Measurements from ENCODE around the gene SDS. TPM values are rescaled to one million over a fixed set of nuclear protein-coding genes. Genes with fewer than 3 reads are reported as not detected.

SDS gene
- total and polyA plus RNA-seq, 2 experiments from 2014 or later = 0.57 TPM; not detected in 1

- no peaks in the 10 kb centered on the region for H3K9me2 ChIP-seq (ENCODE audit: insufficient read depth)
- H3K4me3 ChIP-seq = no peak overlapping the region
- Mint-ChIP-seq H3K36me3 (ENCODE audit: low read depth) (peaks cover 16% of the 10 kb centered on the region), H3K4me3 (no peak overlapping the region), H3K27me3 (ENCODE audit: insufficient read depth, low read depth, poor library complexity) (peaks cover 4% of the 10 kb centered on the region), H3K4me1 (no peaks in the 10 kb centered on the region), H3K27ac (no peak overlapping the region), H3K9me3 (no peaks in the 10 kb centered on the region)
- no peaks in the 10 kb centered on the region for H3K4me1 ChIP-seq (ENCODE audit: insufficient read depth)
- TF ChIP-seq REST (IDR thresholded peaks at IDR 0.05; ENCODE audit: unreplicated experiment) = no peak
- no peak for TF ChIP-seq POLR2AphosphoS5 (IDR thresholded peaks at IDR 0.05; ENCODE audit: low read depth)
- no peak for TF ChIP-seq JUNB (IDR thresholded peaks at IDR 0.05; ENCODE audit: unreplicated experiment)
- TF ChIP-seq CREB1 (CRISPR knock-in tag; IDR thresholded peaks at IDR 0.05; ENCODE audit: low read depth) = no peak
- no peak for TF ChIP-seq STAT1 (IDR thresholded peaks at IDR 0.05; ENCODE audit: unreplicated experiment)
- no peak for TF ChIP-seq ZNF331 (CRISPR knock-in tag; IDR thresholded peaks at IDR 0.05; ENCODE audit: low read depth)
- no peak for TF ChIP-seq NANOG (IDR thresholded peaks at IDR 0.05; ENCODE audit: borderline replicate concordance)
- no peak for TF ChIP-seq ZNF462 (CRISPR knock-in tag; IDR thresholded peaks at IDR 0.05)
- TF ChIP-seq EZH2 (IDR thresholded peaks at IDR 0.05; ENCODE audit: low read depth, unreplicated experiment) = no peak
- no peak for TF ChIP-seq ETS1 (IDR thresholded peaks at IDR 0.05)
- no peak for TF ChIP-seq CTCF (conservative IDR thresholded peaks at IDR 0.05; ENCODE audit: low read depth in 2 of 2)
- no peak for TF ChIP-seq ZNF114 (CRISPR knock-in tag; IDR thresholded peaks at IDR 0.05)
- TF ChIP-seq EZH2phosphoT487 (IDR thresholded peaks at IDR 0.05; ENCODE audit: unreplicated experiment) = no peak
- no peak for DNase-seq (ENCODE audit: low spot score)
- no peak overlapping the region for H3K4me2 ChIP-seq
- no peak overlapping the region for H2AFZ ChIP-seq
- no peaks in the 10 kb centered on the region for H4K20me1 ChIP-seq (replicated peaks; ENCODE audit: insufficient read depth)
- no peak overlapping the region for H3K27ac ChIP-seq (ENCODE audit: low read depth)
- no peaks in the 10 kb centered on the region for H3K27me3 ChIP-seq (ENCODE audit: insufficient read depth)
- ATAC-seq = no peak
- H3F3A ChIP-seq (replicated peaks; ENCODE audit: low read depth) = no peaks in the 10 kb centered on the region
- H3K36me3 ChIP-seq (ENCODE audit: insufficient read depth) = no peaks in the 10 kb centered on the region
- no peaks in the 10 kb centered on the region for H3K79me2 ChIP-seq (replicated peaks; ENCODE audit: insufficient read depth)
Observed at GRCh38 chr12:113382206-113382605, 21.5 kb downstream of the SDS start.

Data from GM23338 (cell line).